ENCODE data around the gene OR1J2.
A peak's percentile ranks its signal among the peaks of the same experiment; 100 is the strongest.
"Not testable (repeated sequence)": the region's sequence is repeated elsewhere in the genome, so short reads cannot be mapped to it uniquely, and the experiment has no call there.

Gene OR1J2

DNA sequence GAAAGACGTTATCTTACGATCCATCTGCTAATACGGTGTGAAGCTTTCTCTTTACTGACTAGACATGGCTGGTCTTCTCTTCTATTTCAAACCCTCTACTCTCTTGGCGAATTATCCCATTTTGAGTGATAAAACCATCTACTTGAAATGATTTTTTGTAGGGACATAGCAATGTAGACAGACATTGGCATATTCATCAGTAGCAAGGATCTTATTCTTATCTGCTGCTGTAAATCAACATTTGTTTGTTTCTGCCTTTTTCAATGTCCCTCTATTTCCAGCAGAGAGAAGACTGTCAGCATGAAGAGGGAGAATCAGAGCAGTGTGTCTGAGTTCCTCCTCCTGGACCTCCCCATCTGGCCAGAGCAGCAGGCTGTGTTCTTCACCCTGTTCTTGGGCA, 8.2 kb downstream of the OR1J2 start, which contains the start of gene OR1J4:
Gene OR1J4 (plus strand): TSS at position 301 of the 400 bp plus-strand sequence. CDS start 0 bp downstream, at position 301.
- no peak within 1 kb of the TSS for H3K4me3 ChIP-seq (ENCODE audit: control insufficient read depth, low read depth, low read length)
- no peak for DNase-seq (ENCODE audit: low read depth)
- TF ChIP-seq, protein P1, sequence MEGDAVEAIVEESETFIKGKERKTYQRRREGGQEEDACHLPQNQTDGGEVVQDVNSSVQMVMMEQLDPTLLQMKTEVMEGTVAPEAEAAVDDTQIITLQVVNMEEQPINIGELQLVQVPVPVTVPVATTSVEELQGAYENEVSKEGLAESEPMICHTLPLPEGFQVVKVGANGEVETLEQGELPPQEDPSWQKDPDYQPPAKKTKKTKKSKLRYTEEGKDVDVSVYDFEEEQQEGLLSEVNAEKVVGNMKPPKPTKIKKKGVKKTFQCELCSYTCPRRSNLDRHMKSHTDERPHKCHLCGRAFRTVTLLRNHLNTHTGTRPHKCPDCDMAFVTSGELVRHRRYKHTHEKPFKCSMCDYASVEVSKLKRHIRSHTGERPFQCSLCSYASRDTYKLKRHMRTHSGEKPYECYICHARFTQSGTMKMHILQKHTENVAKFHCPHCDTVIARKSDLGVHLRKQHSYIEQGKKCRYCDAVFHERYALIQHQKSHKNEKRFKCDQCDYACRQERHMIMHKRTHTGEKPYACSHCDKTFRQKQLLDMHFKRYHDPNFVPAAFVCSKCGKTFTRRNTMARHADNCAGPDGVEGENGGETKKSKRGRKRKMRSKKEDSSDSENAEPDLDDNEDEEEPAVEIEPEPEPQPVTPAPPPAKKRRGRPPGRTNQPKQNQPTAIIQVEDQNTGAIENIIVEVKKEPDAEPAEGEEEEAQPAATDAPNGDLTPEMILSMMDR (conservative IDR thresholded peaks at IDR 0.05; ENCODE audit: control insufficient read depth, insufficient read depth, low read depth, low read length), result no peak

DNA sequence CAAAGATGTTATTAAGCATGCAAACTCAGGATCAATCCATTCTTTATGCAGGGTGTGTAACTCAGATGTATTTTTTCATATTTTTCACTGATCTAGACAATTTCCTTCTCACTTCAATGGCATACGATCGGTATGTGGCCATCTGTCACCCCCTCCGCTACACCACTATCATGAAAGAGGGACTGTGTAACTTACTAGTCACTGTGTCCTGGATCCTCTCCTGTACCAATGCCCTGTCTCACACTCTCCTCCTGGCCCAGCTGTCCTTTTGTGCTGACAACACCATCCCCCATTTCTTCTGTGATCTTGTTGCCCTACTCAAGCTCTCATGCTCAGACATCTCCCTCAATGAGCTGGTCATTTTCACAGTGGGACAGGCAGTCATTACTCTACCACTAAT, 8.8 kb downstream of the OR1J2 start:
- no peak overlapping the region for H3K4me3 ChIP-seq (ENCODE audit: control insufficient read depth, low read depth, low read length)
- TF ChIP-seq, protein P1 (conservative IDR thresholded peaks at IDR 0.05; ENCODE audit: control insufficient read depth, insufficient read depth, low read depth, low read length), result no peak
- DNase-seq (ENCODE audit: low read depth), result no peak

DNA sequence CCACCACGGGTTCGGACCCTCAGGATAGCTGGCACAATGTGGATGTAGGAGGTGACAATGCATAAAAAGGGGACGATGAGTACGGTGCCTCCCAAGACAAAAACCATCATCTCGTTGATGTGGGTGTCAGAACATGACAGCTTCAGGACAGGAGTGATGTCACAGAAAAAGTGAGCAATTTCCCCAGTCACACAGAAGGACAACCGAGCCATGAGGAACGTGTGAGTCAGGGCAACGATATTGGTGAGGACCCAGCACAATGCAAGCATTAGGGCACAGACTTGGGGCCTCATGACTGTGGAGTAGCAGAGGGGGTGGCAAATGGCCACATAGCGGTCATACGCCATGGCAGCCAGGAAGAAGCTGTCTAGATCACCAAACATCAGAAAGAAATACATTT, 16.0 kb downstream of the OR1J2 start:
- H3K4me3 ChIP-seq (ENCODE audit: control insufficient read depth, low read depth, low read length), result no peak overlapping the region
- TF ChIP-seq, protein P1 (conservative IDR thresholded peaks at IDR 0.05; ENCODE audit: control insufficient read depth, insufficient read depth, low read depth, low read length), result no peak
- DNase-seq (ENCODE audit: low read depth), result no peak

DNA sequence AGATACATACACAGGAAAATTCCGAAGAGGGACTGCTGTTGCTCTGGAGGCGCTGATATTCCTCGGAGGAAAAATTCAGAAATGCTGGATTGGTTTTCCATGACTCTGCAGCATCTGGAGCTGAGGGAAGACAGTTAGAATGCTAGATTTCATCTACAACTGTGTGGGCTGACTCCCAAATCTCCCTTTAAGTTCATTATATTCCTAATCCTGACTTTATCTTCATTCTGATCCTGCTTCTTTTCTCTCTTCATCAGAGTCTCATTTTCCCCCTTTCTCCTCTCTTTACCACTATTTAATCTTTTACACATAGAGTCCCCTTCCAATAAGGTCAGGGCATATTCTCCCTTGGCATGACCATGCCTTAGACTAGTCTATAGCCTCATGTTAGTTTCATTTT, 16.6 kb downstream of the OR1J2 start, which contains the start of gene OR1N1:
Gene OR1N1 (minus strand): TSS at position 101 of the 400 bp plus-strand sequence. CDS start 0 bp downstream, at position 101.
- no peak within 1 kb of the TSS for H3K4me3 ChIP-seq (ENCODE audit: control insufficient read depth, low read depth, low read length)
- no peak for DNase-seq (ENCODE audit: low read depth)
- TF ChIP-seq, protein P1 (conservative IDR thresholded peaks at IDR 0.05; ENCODE audit: control insufficient read depth, insufficient read depth, low read depth, low read length), result no peak

DNA sequence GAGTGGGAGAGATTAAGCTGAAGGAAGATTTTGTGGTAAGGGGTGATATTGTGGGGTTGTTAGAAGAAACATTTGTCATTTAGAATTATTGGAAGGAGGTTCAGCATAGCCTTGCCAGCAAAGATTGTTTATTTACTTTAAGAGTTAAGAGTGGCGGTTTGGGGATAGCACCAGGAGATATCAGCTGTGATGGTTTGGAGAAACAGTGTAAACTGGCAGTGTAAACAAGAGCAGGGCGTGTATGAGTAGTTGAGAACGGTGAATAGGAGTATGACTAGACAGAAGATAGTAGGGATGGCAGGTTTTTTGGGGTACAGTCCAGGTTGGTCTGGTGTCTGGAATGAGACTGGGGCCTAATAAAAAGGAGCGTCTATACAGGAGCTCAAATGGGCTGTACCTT, 20.6 kb downstream of the OR1J2 start:
- not testable (repeated sequence) for H3K4me3 ChIP-seq (ENCODE audit: control insufficient read depth, low read depth, low read length); DNase-seq (ENCODE audit: low read depth)

DNA sequence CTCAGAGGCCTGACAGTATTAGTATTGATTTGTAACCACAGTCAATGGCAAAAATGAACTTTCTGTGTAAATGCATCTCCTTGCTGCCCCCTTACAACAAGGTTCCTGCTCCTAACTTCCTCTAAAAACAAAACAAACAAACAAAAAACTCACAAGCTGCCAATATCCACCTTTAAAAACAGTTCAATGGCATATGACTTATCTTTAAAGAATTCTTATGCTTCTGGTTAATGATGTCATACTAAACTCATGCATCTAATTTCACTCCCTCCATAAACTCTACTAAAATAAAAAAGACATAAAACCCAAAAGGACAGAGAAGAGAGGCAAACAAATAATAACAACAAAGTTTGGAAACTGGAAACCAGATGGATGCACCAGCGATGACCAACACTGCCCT, 25.5 kb downstream of the OR1J2 start:
- no peak overlapping the region for H3K4me3 ChIP-seq (ENCODE audit: control insufficient read depth, low read depth, low read length)
- TF ChIP-seq, protein P1 (conservative IDR thresholded peaks at IDR 0.05; ENCODE audit: control insufficient read depth, insufficient read depth, low read depth, low read length), result no peak
- peak; percentile 4 for DNase-seq (ENCODE audit: low read depth)

DNA sequence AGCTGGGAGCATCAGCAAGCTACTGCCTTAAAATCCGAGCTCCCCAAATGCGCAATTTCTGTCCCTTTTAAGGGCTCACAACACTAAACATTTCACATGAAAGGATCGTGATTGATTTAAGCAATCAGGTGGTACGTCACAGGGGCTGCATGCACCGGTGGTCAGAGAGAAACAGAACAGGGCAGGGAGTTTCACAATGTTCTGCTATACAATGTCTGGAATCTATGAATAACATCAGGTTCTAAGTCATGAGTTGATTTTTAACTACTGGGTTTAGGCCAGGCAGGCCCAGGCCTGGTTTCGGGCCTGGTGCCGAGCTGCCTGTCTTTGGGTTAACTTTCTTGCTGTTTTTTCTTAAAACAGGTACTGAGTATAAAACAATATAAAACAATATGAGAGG, 26.5 kb downstream of the OR1J2 start:
- H3K4me3 ChIP-seq (ENCODE audit: control insufficient read depth, low read depth, low read length); DNase-seq (ENCODE audit: low read depth): not testable (repeated sequence)

DNA sequence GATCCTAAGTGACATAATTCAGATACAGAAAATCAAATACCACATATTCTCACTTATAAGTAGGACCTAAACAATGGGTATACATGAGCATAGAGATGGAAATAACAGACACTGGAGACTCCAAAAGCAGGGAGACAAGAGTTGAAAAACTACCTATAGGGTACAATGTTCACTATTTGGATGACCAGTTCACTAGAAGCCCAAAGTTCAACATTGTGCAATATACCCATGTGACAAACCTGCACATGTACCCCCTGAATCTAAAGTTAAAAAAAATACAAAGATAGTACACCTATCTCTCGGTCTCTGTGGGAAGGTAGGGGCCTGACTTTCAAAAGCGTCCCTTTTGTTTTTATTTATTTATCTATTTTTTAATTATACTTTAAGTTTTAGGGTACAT, 28.2 kb downstream of the OR1J2 start:
- no peak overlapping the region for H3K4me3 ChIP-seq (ENCODE audit: control insufficient read depth, low read depth, low read length)
- TF ChIP-seq, protein P1 (conservative IDR thresholded peaks at IDR 0.05; ENCODE audit: control insufficient read depth, insufficient read depth, low read depth, low read length), result no peak
- no peak for DNase-seq (ENCODE audit: low read depth)

Measured in fibroblast of mammary gland (primary cell).